HG03045 (cell line): ENCODE results near the gene THBS3.
"Not testable (repeated sequence)": the region's sequence is repeated elsewhere in the genome, so short reads cannot be mapped to it uniquely, and the experiment has no call there.

ENCODE experiments used
- ATAC-seq: cut with Tn5 transposase; IDR thresholded peaks from one replicate; pipeline ENCODE4 v1.9.1; 2021; ENCODE audit warnings: mild to moderate bottlenecking, moderate library complexity; ENCODE audit not compliant: unreplicated experiment

Gene THBS3

DNA sequence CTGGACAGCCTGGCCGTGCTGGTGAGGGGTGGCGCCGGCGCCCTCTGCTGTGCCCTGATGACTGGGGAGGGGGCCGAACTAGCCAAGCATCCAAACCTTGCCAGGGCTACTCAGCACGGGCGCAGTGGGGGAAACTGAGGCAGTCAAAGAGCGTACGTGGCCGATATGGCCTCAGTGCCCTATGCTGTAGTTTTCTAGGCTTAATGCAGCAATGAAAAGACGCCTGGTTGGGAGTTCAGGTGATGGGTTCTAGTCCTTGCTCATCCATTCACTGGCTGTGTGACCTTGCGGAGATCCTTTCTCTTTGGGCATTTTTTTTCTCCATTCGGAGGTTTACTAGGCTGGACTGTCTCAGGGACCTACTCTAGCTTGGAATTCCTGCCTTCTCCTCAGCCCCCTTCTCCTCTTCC, 1.6 kb upstream of the THBS3 start:
- no peak for ATAC-seq

DNA sequence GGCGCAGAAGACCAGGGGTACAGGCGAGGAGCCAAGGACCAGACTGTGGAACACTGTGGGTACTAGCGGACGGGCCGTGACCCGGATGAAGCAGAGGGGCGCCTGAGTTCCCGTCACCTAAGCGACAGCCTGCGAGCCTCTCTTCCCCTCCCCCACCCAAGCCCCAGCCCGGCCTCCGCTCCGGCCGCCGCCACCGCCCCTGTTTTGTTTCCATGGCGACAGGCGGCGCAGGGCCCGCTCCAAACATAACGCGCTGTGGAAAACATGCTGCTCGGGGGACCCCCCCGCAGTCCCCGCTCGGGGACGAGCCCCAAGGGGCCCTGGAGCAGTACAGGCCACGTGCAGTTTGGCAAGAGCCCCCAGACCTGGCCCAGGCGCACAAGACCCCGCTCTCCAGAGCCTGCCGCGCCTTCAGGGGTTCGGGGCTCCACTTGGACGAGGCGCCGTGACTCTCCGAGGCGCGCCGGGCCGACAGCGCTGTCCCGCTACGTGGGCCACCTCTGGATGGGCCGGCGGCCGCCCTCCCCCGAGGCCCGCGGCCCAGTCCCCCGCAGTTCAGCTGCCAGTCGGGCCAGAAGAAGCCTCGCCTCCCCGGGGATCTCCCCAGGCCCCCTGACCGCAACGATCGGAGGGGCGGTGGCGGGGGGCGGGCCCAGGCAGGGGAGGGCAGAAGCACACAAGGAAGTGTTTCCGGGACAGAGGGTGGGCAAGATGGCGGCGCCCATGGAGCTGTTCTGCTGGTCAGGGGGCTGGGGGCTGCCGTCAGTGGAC, 1.0 kb upstream of the THBS3 start, which contains the start of gene MTX1:
Gene MTX1 (plus strand): TSS at position 155 of the 771 bp plus-strand sequence. CDS start 110 bp downstream, at position 265.
- peak; percentile 67 for ATAC-seq

- no peak for ATAC-seq
These were observed 549 bp downstream of the THBS3 start for GRCh38 chr1:155206891-155207805.

DNA sequence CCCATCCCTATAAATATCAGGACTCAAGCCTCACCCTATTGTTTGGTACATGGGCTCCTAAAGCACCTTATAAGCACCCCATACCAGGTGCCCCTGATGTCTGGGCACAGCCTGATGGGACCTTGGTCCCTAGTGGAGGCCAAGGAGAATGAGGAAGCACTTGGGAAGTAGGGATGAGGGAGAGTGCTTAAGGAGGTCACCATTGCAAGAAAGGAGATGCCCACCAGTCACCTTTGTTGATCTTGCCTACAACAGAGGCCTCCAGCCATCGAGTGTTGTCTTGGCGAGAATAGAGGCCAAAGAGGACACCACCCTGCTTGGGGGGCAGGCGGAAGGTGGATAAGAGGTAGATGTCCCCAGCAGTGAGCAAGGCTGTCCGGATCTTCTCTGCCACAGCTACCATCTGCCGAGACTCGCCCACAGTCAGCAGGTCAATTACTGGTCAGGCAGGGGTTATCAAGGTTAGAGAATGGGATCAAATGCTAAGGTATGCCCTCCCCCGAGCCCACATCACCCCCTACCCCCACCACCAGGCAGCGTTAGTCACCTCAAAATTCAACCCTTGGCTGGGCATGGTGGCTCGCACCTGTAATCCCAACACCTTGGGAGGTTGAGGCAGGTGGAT, 1.6 kb downstream of the THBS3 start:
- ATAC-seq, result no peak

GRCh38 chr1:155205035-155205434, 2.7 kb downstream of the THBS3 start:
- ATAC-seq, result no peak

GRCh38 chr1:155202731-155203515, 4.8 kb downstream of the THBS3 start:
- no peak for ATAC-seq

GRCh38 chr1:155202198-155202597, 5.5 kb downstream of the THBS3 start:
- no peak for ATAC-seq

GRCh38 chr1:155200920-155201319, 6.8 kb downstream of the THBS3 start:
- no peak for ATAC-seq

DNA sequence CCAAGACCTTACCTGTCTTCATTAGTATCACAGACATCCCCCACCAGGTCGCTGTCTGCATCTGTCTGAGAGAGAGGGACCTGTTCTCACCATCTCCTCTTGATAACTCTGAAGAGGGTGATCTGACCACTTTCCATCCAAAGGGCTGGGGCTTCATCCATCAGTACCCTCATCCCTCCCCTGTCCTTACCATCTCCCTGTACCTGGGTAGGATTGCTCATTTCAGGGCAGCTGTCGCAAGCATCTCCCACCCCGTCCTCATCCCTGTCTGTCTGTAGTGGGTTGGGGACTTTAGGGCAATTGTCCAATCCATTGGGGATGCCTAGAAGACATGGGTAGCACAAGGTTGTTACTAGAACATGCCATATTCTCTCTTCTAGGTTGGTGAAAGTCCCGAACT, 7.9 kb downstream of the THBS3 start:
- ATAC-seq, result no peak

DNA sequence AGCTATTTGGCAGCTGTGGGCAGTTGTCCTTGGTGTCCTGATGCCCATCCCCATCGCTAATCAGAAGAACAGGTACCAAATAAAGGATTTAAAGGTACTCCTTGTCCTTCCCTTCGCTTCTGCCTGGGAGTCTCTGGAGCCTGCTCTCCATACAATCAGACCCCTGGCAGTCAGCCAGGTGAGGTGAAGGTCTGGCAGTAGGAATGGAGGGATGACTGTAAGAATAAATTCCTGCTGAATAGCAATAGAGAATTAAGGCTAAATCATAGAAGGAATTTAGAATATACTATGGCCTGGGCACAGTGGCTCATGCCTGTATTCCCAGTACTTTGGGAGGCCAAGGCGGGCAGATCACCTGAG, 9.2 kb downstream of the THBS3 start:
- no peak for ATAC-seq

DNA sequence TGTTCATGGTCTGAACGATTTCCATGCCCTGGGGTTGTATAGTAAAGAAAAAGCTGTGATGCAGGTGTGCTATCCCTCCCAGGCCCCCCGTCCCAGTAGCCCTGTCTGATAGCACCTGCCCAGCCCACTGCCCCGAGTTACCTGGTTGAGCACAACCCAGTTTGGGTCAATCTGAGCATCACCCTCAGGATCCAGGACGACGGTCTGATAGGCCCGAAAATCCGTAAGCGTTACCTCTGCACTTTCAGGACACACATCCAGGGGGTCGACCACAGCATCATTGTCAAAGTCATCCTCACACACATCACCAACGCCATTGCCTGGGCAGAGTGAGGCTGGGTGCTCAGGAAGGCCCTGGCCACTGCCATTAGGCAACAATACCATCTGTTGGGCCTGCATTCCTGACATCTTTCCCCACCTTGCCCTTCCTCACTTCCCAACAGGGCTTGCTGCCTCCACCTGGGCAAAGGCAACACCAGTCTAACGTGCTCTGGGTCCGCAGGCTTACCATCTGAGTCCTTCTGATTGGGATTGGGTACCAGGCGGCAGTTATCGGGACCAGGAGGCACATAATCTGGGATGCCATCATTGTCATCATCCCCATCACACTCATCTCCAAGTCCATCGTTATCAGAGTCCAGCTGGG, 9.7 kb downstream of the THBS3 start:
- no peak for ATAC-seq

DNA sequence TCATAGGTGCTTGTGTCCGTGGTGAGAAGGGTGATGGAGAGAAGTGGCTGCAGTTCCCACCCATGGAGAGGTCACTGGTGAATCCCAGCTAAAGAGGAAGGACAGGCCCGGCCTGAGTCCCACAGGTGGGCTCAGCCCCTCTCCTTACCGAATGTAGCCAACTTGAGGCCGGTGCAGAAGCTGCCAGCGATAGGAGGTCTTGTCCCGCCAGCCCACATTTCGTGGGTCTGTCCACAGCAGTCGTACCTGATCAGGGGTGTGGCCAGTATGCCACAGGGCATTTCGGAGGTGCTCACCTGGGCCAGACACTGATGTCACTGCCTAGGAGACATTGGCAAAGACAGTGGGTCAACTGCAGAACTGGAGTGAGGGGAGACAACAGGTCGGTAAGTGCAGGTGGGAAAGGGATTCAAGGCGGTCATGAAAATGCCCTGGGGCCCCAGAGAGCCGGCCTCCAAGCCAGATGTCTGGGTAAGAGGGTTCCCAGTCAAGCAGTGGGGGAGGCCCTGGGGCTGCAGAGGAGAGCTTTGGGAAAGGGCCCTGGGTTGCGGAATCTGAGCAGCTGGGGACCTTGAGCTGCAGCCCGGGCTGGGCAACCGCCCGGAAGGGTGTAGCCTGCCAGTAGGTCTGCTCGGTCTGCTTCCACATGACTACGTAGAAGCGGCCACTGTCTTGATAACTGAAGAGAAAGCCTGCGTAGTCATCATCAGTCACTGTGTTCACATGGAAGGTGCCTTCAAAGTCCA, 10.6 kb downstream of the THBS3 start:
- ATAC-seq, result no peak

- no peak for ATAC-seq
These were observed 11.4 kb downstream of the THBS3 start for GRCh38 chr1:155196103-155196892.

DNA sequence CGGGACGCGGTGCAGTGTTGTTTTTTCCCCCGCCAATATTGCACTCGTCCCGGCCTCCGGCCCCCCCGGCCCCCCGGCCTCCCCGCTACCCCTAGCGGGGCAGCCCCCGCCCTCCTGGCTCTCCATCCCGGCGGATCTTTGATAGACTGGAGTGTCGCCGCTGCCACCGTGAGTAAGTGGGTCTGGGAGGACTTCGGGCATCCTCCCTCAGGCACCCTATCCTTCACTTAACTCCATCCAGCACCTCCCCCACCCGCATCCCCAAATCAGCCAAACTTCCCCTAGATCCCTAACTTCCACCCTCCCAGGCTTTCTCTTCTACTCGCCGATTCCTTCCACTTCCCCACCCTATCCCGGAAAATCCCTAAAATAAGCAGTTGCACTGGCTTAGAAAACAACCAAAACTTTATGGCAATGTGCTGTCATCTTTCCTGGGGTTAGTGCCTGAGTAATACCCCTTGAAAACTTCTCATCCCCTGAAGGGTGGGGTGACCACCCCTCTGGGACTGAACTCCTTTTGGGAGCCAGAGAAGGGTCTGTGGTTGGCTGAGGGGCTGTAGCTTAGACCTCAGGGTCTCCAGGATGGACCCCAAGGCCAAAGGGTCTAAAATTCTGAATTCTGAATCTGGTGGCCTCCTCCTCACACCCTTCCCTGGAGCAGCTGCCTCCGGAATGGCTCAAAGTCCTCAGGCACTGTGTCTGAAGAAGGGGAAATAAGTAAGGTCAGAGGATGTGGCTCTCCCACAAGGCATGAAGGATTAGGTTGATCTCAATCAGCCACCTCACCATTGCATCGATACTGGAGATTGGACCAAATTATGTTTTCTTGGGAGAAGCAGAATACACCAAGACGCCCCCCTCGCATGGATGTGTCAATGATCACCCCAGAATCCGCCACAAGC, 12.2 kb downstream of the THBS3 start:
- no peak for ATAC-seq

- ATAC-seq, result not testable (repeated sequence)
These were observed 13.8 kb downstream of the THBS3 start for GRCh38 chr1:155193991-155194240.

- peak; percentile 73 for ATAC-seq
These were observed 14.3 kb downstream of the THBS3 start for GRCh38 chr1:155193275-155193990.
